ENCODE results near the gene ZNF282. TPM values are rescaled to one million over a fixed set of nuclear protein-coding genes. Genes with fewer than 3 reads are reported as not detected.
"Not testable (repeated sequence)": the region's sequence is repeated elsewhere in the genome, so short reads cannot be mapped to it uniquely, and the experiment has no call there.

ZNF282 gene
- total and polyA plus RNA-seq, 10 donors: 4.7 to 25.8 (median 18.1) TPM

DNA sequence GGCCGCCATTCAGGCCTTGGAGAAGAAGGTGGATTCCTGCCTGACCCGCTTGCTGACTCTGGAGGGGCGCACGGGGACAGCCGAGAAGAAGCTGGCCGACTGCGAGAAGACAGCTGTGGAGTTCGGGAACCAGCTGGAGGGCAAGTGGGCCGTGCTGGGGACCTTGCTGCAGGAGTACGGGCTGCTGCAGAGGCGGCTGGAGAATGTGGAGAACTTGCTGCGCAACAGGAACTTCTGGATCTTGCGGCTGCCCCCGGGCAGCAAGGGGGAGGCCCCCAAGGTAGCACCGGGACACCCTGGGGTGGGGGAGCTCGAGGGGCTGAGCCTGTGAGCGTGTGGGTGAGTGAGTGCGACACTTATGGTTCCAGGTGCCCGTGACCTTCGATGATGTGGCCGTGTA is 71.1 kb downstream of the ZNF282 start:
- Histone ChIP-seq H3K4me3 (no peak overlapping the region), H3K27ac (no peak overlapping the region), H3K36me3 (peaks cover 0 to 72% (median 55%) of the 10 kb centered on the region in 6 donors), H3K9me3 (no peaks in the 10 kb centered on the region), H3K4me1 (peaks cover 9 to 33% (median 25%) of the 10 kb centered on the region in 6 donors), H3K27me3 (replicated peaks in 1 of 7) (no peaks in the 10 kb centered on the region)
- WGBS, 5 donors: 90 to 96% (median 95%) methylated on average over 21 of the region's 21 CpGs
- no peak for DNase-seq
- intact Hi-C loops (cut with DNase I; ENCODE audit: low total_unique reads): no loop called here
- TF ChIP-seq POLR2AphosphoS5 (IDR thresholded peaks at IDR 0.05): peak in 1 of 3 donors; percentile 12
- no peak for TF ChIP-seq CTCF (IDR thresholded peaks at IDR 0.05 in 8 of 11, conservative IDR thresholded peaks at IDR 0.05 in 3 of 11)

DNA sequence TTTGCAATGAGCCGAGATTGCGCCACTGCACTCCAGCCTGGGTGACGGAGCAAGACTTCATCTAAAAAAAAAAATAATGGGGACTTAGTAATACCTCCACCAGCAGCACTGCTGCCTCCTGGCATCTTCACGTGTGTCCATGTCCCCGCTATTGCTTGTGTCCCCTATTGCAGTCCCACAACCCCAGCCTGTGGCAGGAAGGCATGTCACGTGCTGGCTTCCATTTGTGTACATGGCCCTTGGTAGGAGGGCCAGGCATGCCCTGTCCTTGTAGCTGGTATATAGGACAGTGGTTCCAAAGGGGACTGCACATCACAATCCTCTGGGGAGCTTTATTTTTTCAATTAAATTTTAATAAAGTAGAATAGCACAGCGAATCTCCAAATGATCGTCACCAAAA is 72.4 kb downstream of the ZNF282 start:
- no peaks in the 10 kb centered on the region for H3K27me3 ChIP-seq (replicated peaks in 1 of 7)
- H3K9me3 ChIP-seq: no peaks in the 10 kb centered on the region
- H3K4me1 ChIP-seq: peaks cover 6 to 26% (median 15%) of the 10 kb centered on the region in 6 donors
- peaks cover 0 to 85% (median 63%) of the 10 kb centered on the region in 6 donors for H3K36me3 ChIP-seq
- 94 to 98% (median 95%) methylated on average over 8 of the region's 8 CpGs for WGBS, 5 donors
- no peak overlapping the region for H3K27ac ChIP-seq
- DNase-seq: no peak
- intact Hi-C loops (cut with DNase I; ENCODE audit: low total_unique reads): no loop called here
- TF ChIP-seq POLR2A (IDR thresholded peaks at IDR 0.05) (no peak), POLR2AphosphoS5 (IDR thresholded peaks at IDR 0.05) (no peak), CTCF (IDR thresholded peaks at IDR 0.05 in 8 of 11, conservative IDR thresholded peaks at IDR 0.05 in 3 of 11) (no peak)
- H3K4me3 ChIP-seq: no peak overlapping the region

GRCh38 chr7:149274424-149274823 is 79.1 kb downstream of the ZNF282 start:
- H3K27ac ChIP-seq; H3K4me1 ChIP-seq; H3K4me3 ChIP-seq; intact Hi-C loops (cut with DNase I; ENCODE audit: low total_unique reads); H3K9me3 ChIP-seq; H3K27me3 ChIP-seq (replicated peaks in 1 of 7): not testable (repeated sequence)
- peak; percentile 56 for DNase-seq
- WGBS, 5 donors: 90 to 99% (median 98%) methylated on average over 8 of the region's 8 CpGs
- peaks cover 0 to 98% (median 68%) of the 10 kb centered on the region in 6 donors for H3K36me3 ChIP-seq

Small RNAs within 50 kb of the gene (small RNA-seq; reads per million reads assigned to genes)
- gene AC004890.1: 0 reads per million in 4 donors

Other genes starting within 250 kb of the ZNF282 start
- gene PDIA4, start 167.0 kb upstream of the ZNF282 start, total RNA-seq: 100 to 1,000 TPM in 3 of 7 donors, 10 to 100 TPM in 4; 81.1 to 160 (median 90.0) TPM
- gene PDIA4, start 167.0 kb upstream of the ZNF282 start, polyA plus RNA-seq: 10 to 100 TPM; 21.6 to 33.2 (median 33.2) TPM
- 10 to 100 TPM in 1 of 7 donors, 1 to 10 TPM in 6; 6.8 to 10.6 (median 8.3) TPM for gene ZNF786, start 104.8 kb upstream of the ZNF282 start, total RNA-seq
- 1 to 10 TPM; 2.8 to 5.4 (median 3.4) TPM for gene ZNF786, start 104.8 kb upstream of the ZNF282 start, polyA plus RNA-seq
- 1 to 10 TPM in 6 of 7 donors, under 1 TPM in 1; 0.77 to 1.4 (median 1.3) TPM for gene ZNF425, start 69.2 kb upstream of the ZNF282 start, total RNA-seq
- gene ZNF425, start 69.2 kb upstream of the ZNF282 start, polyA plus RNA-seq: under 1 TPM; 0.47 to 0.83 (median 0.52) TPM
- 10 to 100 TPM; 13.7 to 23.7 (median 16.6) TPM for gene ZNF398, start 48.1 kb upstream of the ZNF282 start, total RNA-seq
- gene ZNF398, start 48.1 kb upstream of the ZNF282 start, polyA plus RNA-seq: 1 to 10 TPM; 1.6 to 3.3 (median 2.0) TPM
- gene ZNF212, start 44.1 kb downstream of the ZNF282 start, total RNA-seq: 10 to 100 TPM in 6 of 7 donors, 1 to 10 TPM in 1; 9.1 to 15.0 (median 13.2) TPM
- 10 to 100 TPM in 2 of 3 donors, 1 to 10 TPM in 1; 6.7 to 13.4 (median 12.5) TPM for gene ZNF212, start 44.1 kb downstream of the ZNF282 start, polyA plus RNA-seq
- 10 to 100 TPM; 13.8 to 24.8 (median 21.8) TPM for gene ZNF783, start 66.7 kb downstream of the ZNF282 start, total RNA-seq
- gene ZNF783, start 66.7 kb downstream of the ZNF282 start, polyA plus RNA-seq: 10 to 100 TPM in 2 of 3 donors, 1 to 10 TPM in 1; 7.7 to 15.7 (median 12.2) TPM

Data from spleen (tissue), 11 donors.